Omental fat pad (tissue), 4 donors: Measurements from ENCODE around the gene PLEKHB2. TPM values are rescaled to one million over a fixed set of nuclear protein-coding genes. Genes with fewer than 3 reads are reported as not detected.

ENCODE experiments used
- ATAC-seq: fragments of 150-250 bp; one replicate; pipeline ENCODE4 v1.9.1; 2016; ENCODE audit warnings: mild to moderate bottlenecking, moderate library complexity; ENCODE audit not compliant: low FRiP score
- DNase-seq: peaks from one replicate; pipeline ENCODE4 v3.0.0-alpha.2; 2019; ENCODE audit warnings: low spot score
- total RNA-seq, 4 donors: library from RNA; depleted of rRNA; stranded (reverse); fragments of >200 nt; gene quantifications; one replicate each; pipeline ENCODE4 v1.1.0, GENCODE V29; 2016
- TF ChIP-seq, protein P1 (sequence below), 3 donors: fragments of 450-650 bp; IDR thresholded peaks; one replicate each; pipeline ENCODE4 v1.5.1; 2016 to 2017; ENCODE audit warnings: antibody characterized with exemption in 3 of 3, mild to moderate bottlenecking in 3 of 3, moderate library complexity in 2 of 3

PLEKHB2 gene, protein sequence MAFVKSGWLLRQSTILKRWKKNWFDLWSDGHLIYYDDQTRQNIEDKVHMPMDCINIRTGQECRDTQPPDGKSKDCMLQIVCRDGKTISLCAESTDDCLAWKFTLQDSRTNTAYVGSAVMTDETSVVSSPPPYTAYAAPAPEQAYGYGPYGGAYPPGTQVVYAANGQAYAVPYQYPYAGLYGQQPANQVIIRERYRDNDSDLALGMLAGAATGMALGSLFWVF
- 100 to 1,000 TPM in 1 of 4 donors, 10 to 100 TPM in 3; 46.3 to 107 (median 78.3) TPM for total RNA-seq

DNA sequence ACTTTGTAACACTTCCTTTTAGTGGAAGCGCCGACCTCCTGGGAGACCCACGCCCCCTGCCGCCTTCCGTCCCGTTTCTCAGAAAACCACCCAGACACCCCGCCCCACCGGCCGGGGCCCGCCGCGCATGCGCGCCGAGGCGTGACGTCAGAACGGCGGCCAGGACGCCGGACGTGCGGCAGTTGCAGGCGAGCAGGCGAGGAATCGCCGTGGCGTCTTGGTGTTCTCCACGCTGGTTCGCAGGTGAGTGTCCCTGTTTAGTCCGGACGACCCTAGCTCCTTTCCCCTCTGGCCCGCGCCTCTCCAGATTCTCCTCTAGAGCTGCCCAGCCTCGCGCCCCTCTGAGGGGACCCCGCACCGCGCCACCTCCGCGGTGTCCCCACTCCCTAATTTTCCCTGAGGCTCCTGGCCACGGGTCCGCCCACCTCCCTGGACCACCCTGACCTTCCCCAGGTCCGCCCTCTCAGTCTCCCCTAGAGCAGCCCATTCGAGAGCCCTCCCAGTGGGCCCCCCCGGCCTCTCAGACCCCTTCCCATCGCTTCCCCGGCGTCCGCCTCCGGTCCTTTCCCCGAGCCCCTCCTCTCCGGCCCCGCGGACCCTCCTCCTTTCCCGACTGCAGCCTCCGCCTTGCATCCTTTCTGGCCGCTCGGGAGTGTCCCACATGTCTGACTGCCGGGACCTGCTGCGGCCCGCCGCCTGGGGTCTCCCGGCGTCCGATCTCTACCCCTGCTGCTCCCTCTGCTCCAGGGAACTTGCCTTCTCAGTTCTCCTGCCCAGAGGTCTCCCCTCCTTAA, at the start of gene PLEKHB2:
Gene PLEKHB2, plus strand, starts transcription at position 181 of the 794 bp plus-strand sequence. CDS start 15,606 bp downstream, outside the sequence.
- peak; percentile 81 for ATAC-seq
- peak; percentile 58 for DNase-seq
- TF ChIP-seq, protein P1, sequence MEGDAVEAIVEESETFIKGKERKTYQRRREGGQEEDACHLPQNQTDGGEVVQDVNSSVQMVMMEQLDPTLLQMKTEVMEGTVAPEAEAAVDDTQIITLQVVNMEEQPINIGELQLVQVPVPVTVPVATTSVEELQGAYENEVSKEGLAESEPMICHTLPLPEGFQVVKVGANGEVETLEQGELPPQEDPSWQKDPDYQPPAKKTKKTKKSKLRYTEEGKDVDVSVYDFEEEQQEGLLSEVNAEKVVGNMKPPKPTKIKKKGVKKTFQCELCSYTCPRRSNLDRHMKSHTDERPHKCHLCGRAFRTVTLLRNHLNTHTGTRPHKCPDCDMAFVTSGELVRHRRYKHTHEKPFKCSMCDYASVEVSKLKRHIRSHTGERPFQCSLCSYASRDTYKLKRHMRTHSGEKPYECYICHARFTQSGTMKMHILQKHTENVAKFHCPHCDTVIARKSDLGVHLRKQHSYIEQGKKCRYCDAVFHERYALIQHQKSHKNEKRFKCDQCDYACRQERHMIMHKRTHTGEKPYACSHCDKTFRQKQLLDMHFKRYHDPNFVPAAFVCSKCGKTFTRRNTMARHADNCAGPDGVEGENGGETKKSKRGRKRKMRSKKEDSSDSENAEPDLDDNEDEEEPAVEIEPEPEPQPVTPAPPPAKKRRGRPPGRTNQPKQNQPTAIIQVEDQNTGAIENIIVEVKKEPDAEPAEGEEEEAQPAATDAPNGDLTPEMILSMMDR (IDR thresholded peaks at IDR 0.05), result no peak

DNA sequence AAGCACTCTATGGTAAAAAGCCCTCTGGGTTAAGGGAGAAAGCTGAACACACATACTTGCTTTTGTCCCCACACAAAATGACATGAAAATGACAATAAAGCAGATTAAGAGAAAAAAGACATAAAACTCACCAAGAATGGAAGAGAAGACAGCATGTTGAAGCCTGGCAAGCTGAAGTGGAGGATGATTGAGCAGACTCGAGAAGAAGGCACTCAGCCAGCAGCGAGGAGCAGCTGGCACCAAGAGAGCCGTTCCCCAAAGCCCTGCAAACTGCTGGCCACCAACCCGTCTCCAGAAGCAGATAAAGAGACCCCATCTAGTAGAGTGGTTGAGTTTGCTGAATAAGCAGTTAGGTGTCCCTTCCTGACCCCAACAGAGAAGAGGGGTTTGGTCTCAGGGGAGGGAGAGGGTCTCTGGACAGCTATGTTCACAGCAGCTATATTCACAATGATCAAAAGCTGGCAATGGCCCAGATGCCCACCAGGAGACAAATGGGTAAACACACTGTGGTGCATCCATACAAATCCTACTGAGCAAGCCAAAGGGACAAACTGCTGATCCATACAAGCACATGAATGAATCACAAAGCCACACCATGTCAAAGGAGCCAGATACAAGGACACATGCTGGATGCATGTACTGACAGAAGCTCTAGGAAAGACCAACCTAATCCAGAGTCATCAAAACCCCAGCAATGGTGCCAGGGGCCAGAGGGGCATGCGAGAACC, 48.8 kb upstream of the PLEKHB2 start:
- no peak for ATAC-seq
- TF ChIP-seq, protein P1 (IDR thresholded peaks at IDR 0.05), result no peak

DNA sequence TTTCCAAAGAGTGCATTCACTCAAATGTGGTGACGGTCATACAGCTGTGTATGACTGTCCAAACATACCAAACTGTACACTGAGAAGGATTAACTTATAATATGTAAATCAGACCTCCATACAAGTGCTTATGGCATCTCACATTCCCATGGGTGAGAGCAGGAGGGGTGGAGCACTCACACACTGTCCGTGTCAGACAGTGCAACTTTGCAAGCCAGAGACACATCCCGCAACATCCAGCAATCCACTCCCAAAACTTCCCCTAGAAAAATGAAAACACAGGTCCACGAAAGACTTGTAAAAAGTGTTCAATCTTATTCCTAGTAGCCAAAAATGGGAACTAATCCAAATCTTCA, 48.2 kb upstream of the PLEKHB2 start:
- DNase-seq, result no peak
- TF ChIP-seq, protein P1 (IDR thresholded peaks at IDR 0.05), result no peak
- ATAC-seq, result no peak

More for the DNA sequence above, 48.8 kb upstream of the PLEKHB2 start:
- no peak for DNase-seq

DNA sequence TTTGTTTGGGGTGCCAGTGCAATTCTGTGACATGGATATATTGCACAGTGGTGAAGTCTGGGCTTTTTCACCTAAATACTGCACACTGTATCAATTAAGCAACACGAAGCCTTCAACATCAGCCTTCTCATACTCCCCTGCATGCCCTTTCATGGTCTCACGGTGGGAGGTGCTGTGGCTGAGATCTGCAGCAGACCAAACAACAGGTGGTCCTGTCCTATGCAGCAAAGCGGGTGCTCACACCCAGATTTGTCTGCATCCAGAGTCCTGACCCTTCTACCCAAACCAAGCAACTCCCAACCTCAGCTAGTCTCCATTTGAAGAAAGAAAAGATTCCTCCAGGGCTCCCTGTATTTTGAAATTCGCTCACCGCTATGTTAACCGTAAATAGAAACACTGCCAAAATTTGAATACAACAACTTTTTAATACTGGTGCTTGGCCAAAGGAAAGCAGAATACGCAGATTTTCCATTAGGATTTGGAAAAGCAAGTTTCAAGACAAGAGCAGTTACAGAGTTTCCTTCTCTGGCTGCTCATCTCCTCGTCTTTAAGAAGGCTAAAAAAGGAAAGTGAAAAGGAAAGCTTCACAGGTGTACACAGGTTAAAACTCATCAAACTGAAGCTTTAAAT, 46.8 kb upstream of the PLEKHB2 start:
- DNase-seq (no peak), ATAC-seq (no peak)
- TF ChIP-seq, protein P1 (IDR thresholded peaks at IDR 0.05), result no peak

DNA sequence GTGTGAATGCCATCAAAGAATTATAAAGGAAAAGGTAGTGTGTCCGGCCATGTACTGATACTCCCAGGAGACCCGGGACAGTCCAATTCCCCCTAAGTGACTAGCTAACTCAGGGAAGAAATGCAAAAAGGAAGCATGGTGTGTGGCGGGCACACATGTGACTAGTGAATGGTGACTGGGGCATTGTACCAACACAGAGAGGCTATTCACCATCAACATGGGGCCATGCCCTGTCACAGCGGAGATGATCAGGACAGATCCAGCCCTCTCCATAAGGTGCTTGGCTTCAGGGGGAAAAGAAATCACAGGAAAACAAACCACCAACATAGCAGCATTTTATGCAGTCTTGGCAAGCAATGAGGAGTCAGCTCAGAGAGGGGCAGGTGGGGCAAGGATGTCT, 46.2 kb upstream of the PLEKHB2 start:
- ATAC-seq (no peak), DNase-seq (no peak)
- TF ChIP-seq, protein P1 (IDR thresholded peaks at IDR 0.05), result no peak

DNA sequence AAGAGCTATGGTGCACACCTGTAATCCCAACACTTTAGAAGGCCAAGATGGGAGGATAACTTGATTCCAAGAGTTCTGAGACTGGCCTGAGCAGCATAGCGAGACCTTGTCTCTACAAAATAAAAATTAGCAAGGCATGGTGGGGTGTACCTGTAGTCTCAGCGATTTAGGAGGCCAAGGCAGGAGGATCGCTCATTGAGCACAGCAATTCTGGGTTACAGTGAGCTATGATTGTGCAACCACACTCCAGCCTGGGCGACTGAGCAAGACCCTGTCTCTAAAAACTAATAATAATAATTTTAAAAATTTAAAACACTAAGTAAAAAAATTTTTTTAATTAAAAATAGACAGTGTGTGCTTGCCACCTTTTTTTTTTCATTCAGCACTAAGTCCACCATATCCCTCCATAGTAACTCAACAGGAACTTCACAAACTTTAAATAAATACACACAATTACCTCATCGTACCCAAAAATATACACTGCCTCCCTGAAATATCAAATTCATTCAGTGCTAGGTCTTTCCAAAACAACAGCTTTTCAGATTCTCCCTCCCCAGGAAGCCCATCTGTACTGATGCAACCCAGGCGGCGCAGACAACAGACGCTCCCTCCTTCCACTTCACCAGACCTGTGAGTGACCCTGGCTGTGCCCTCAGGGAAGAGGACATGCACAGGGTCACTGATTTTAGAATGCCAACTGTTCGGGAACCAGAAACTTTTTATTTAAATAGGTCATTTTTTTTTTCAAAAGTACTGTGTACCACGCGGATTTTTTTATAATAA, 41.4 kb upstream of the PLEKHB2 start:
- TF ChIP-seq, protein P1 (IDR thresholded peaks at IDR 0.05), result no peak
- DNase-seq (no peak), ATAC-seq (no peak)
